ENCODE data around the gene DGKZ. TPM values are rescaled to one million over a fixed set of nuclear protein-coding genes. Genes with fewer than 3 reads are reported as not detected.

DGKZ gene
- total and polyA plus RNA-seq, 10 of the 15 experiments (the other 5 are each of a cell fraction or from before 2014, with no cell fraction given): 0.50 to 78.4 (median 39.5) TPM

DNA sequence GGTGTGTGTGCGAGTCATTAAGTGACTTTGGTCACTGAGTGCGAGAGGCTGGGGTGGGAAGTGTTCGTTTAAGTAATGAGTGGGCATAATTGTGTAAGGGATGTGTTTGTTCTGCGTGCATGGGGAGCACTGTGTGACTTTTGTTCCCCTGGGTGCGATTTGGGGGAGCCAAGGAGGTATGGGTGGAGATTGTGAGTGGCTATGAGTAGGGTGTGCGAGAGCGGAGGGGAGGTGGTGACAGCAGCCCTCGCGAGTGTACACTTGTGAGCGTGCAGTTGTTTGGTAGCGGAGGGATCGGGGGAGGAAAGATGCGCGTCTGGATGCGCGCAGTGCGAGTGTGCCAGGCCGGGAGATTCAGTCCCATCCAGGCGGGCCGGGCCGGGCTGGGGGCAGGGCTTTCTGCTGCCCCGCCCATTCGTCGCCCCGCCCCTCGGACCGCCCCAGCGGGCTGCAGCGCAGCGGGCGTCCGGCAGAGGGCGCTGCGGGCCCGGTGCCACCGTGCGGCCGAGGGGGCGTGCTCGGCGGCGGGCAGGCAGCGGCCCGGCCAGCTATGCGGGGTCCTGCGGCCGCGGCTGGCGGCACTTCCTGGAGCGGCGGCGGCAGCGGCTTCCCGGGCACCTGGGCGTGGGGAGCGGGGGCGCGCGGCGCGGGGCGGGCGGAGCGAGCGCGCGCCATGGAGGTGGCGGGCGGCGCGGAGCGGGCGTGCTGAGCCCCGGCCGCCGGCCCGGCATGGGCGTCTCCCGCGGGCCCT, at the start of gene DGKZ (continued):
- TF ChIP-seq, protein P1, sequence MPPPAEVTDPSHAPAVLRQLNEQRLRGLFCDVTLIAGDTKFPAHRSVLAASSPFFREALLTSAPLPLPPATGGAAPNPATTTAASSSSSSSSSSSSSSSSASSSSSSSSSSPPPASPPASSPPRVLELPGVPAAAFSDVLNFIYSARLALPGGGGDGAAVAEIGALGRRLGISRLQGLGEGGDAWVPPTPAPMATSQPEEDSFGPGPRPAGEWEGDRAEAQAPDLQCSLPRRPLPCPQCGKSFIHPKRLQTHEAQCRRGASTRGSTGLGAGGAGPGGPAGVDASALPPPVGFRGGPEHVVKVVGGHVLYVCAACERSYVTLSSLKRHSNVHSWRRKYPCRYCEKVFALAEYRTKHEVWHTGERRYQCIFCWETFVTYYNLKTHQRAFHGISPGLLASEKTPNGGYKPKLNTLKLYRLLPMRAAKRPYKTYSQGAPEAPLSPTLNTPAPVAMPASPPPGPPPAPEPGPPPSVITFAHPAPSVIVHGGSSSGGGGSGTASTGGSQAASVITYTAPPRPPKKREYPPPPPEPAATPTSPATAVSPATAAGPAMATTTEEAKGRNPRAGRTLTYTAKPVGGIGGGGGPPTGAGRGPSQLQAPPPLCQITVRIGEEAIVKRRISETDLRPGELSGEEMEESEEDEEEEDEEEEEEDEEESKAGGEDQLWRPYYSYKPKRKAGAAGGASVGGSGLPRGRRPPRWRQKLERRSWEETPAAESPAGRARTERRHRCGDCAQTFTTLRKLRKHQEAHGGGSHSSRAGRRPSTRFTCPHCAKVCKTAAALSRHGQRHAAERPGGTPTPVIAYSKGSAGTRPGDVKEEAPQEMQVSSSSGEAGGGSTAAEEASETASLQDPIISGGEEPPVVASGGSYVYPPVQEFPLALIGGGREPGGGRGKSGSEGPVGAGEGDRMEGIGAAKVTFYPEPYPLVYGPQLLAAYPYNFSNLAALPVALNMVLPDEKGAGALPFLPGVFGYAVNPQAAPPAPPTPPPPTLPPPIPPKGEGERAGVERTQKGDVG (CRISPR knock-in tag; IDR thresholded peaks at IDR 0.05): no peak
- TF ChIP-seq ZNF217 (IDR thresholded peaks at IDR 0.05) (0 out of 2 replicates have a peak, but pooled peaks have one; percentile 43), SMARCA5 (IDR thresholded peaks at IDR 0.05) (peak; percentile 95), FOS (IDR thresholded peaks at IDR 0.05; ENCODE audit: borderline replicate concordance, extremely low read depth, insufficient read length) (no peak), RUNX3 (IDR thresholded peaks at IDR 0.05; ENCODE audit: low read length) (peak; percentile 25; the same call in 1 of the 2 replicates), EGR1 (IDR thresholded peaks at IDR 0.05; ENCODE audit: borderline replicate concordance in 1 of 2, low read depth in 2 of 2, low read length in 2 of 2) (peak in 1 of 2 experiments; percentile 89; a peak in 2 of 3 replicates), NR2C1 (IDR thresholded peaks at IDR 0.05) (peak; percentile 55; the same call in 1 of the 2 replicates), MTA2 (IDR thresholded peaks at IDR 0.05; ENCODE audit: low read depth) (no peak), MXI1 (IDR thresholded peaks at IDR 0.05; ENCODE audit: low read depth, low read length) (peak; percentile 42; the same call in 1 of the 2 replicates), RELA (IDR thresholded peaks at IDR 0.05; ENCODE audit: borderline replicate concordance, partially characterized antibody) (peak; percentile 80), BCL11A (IDR thresholded peaks at IDR 0.05; ENCODE audit: low read depth, low read length) (no peak)
- TF ChIP-seq, protein P2, sequence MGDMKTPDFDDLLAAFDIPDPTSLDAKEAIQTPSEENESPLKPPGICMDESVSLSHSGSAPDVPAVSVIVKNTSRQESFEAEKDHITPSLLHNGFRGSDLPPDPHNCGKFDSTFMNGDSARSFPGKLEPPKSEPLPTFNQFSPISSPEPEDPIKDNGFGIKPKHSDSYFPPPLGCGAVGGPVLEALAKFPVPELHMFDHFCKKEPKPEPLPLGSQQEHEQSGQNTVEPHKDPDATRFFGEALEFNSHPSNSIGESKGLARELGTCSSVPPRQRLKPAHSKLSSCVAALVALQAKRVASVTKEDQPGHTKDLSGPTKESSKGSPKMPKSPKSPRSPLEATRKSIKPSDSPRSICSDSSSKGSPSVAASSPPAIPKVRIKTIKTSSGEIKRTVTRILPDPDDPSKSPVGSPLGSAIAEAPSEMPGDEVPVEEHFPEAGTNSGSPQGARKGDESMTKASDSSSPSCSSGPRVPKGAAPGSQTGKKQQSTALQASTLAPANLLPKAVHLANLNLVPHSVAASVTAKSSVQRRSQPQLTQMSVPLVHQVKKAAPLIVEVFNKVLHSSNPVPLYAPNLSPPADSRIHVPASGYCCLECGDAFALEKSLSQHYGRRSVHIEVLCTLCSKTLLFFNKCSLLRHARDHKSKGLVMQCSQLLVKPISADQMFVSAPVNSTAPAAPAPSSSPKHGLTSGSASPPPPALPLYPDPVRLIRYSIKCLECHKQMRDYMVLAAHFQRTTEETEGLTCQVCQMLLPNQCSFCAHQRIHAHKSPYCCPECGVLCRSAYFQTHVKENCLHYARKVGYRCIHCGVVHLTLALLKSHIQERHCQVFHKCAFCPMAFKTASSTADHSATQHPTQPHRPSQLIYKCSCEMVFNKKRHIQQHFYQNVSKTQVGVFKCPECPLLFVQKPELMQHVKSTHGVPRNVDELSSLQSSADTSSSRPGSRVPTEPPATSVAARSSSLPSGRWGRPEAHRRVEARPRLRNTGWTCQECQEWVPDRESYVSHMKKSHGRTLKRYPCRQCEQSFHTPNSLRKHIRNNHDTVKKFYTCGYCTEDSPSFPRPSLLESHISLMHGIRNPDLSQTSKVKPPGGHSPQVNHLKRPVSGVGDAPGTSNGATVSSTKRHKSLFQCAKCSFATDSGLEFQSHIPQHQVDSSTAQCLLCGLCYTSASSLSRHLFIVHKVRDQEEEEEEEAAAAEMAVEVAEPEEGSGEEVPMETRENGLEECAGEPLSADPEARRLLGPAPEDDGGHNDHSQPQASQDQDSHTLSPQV (IDR thresholded peaks at IDR 0.05): peak; percentile 78; the same call in 1 of the 2 replicates
- TF ChIP-seq, protein P3, sequence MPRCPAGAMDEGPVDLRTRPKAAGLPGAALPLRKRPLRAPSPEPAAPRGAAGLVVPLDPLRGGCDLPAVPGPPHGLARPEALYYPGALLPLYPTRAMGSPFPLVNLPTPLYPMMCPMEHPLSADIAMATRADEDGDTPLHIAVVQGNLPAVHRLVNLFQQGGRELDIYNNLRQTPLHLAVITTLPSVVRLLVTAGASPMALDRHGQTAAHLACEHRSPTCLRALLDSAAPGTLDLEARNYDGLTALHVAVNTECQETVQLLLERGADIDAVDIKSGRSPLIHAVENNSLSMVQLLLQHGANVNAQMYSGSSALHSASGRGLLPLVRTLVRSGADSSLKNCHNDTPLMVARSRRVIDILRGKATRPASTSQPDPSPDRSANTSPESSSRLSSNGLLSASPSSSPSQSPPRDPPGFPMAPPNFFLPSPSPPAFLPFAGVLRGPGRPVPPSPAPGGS (IDR thresholded peaks at IDR 0.05; ENCODE audit: borderline replicate concordance, insufficient read depth, low read depth, low read length, poor library complexity, severe bottlenecking): no peak
- TF ChIP-seq, protein P4, sequence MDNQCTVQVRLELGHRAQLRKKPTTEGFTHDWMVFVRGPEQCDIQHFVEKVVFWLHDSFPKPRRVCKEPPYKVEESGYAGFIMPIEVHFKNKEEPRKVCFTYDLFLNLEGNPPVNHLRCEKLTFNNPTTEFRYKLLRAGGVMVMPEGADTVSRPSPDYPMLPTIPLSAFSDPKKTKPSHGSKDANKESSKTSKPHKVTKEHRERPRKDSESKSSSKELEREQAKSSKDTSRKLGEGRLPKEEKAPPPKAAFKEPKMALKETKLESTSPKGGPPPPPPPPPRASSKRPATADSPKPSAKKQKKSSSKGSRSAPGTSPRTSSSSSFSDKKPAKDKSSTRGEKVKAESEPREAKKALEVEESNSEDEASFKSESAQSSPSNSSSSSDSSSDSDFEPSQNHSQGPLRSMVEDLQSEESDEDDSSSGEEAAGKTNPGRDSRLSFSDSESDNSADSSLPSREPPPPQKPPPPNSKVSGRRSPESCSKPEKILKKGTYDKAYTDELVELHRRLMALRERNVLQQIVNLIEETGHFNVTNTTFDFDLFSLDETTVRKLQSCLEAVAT (IDR thresholded peaks at IDR 0.05): 0 out of 2 replicates have a peak, but pooled peaks have one; percentile 17
- TF ChIP-seq, protein P5, sequence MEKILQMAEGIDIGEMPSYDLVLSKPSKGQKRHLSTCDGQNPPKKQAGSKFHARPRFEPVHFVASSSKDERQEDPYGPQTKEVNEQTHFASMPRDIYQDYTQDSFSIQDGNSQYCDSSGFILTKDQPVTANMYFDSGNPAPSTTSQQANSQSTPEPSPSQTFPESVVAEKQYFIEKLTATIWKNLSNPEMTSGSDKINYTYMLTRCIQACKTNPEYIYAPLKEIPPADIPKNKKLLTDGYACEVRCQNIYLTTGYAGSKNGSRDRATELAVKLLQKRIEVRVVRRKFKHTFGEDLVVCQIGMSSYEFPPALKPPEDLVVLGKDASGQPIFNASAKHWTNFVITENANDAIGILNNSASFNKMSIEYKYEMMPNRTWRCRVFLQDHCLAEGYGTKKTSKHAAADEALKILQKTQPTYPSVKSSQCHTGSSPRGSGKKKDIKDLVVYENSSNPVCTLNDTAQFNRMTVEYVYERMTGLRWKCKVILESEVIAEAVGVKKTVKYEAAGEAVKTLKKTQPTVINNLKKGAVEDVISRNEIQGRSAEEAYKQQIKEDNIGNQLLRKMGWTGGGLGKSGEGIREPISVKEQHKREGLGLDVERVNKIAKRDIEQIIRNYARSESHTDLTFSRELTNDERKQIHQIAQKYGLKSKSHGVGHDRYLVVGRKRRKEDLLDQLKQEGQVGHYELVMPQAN (conservative IDR thresholded peaks at IDR 0.05): peak; percentile 68; the same call in 1 of the 2 replicates

Data from GM12878 (cell line).